ENCODE data around the gene FDPS.
"Not testable (repeated sequence)": the region's sequence is repeated elsewhere in the genome, so short reads cannot be mapped to it uniquely, and the experiment has no call there.

- TF ChIP-seq CTCF (conservative IDR thresholded peaks at IDR 0.05 in 1 of 2, IDR thresholded peaks at IDR 0.05 in 1 of 2; ENCODE audit: extremely low read depth in 1 of 2, insufficient read depth in 1 of 2, low read depth in 1 of 2, low read length in 2 of 2); EZH2 (IDR thresholded peaks at IDR 0.05; ENCODE audit: borderline replicate concordance, low read length): not testable (repeated sequence)
Measured at GRCh38 chr1:155291006-155291405, 17.7 kb upstream of the FDPS start.

All from mammary epithelial cell (primary cell).